ENCODE measurements around the gene C1orf56.

GRCh38 chr1:151032164-151032563, 15.4 kb upstream of the C1orf56 start:
- TF ChIP-seq CTCF (conservative IDR thresholded peaks at IDR 0.05) (no peak), ZFX (IDR thresholded peaks at IDR 0.05) (no peak)

Measured in C4-2B (cell line).